GM06990 (cell line): Measurements from ENCODE around the gene HYOU1.

Source experiments
- DNase-seq: peaks from one replicate; pipeline ENCODE4 v3.0.0-alpha.2; 2011; ENCODE audit not compliant: insufficient read length; ENCODE audit errors: extremely low read depth
- H3K27me3 ChIP-seq: replicated peaks from 2 replicates; pipeline ENCODE4 v1.6.0; 2011; ENCODE audit warnings: low read length; ENCODE audit not compliant: control insufficient read depth, insufficient read depth
- H3K36me3 ChIP-seq: 2 replicates; pipeline ENCODE4 v1.5.1; 2011; ENCODE audit warnings: low read length; ENCODE audit not compliant: control insufficient read depth, insufficient read depth
- H3K4me3 ChIP-seq: replicated peaks from 2 replicates; pipeline ENCODE4 v1.5.1; 2011; ENCODE audit warnings: low read depth, mild to moderate bottlenecking, control low read depth, low read length
- TF ChIP-seq, protein P1 (sequence below): IDR thresholded peaks from 2 replicates; pipeline ENCODE4 v1.5.1; 2011; ENCODE audit warnings: low read length, control low read depth, mild to moderate bottlenecking, inconsistent platforms; ENCODE audit not compliant: insufficient read depth, poor library complexity, severe bottlenecking

HYOU1 gene

DNA sequence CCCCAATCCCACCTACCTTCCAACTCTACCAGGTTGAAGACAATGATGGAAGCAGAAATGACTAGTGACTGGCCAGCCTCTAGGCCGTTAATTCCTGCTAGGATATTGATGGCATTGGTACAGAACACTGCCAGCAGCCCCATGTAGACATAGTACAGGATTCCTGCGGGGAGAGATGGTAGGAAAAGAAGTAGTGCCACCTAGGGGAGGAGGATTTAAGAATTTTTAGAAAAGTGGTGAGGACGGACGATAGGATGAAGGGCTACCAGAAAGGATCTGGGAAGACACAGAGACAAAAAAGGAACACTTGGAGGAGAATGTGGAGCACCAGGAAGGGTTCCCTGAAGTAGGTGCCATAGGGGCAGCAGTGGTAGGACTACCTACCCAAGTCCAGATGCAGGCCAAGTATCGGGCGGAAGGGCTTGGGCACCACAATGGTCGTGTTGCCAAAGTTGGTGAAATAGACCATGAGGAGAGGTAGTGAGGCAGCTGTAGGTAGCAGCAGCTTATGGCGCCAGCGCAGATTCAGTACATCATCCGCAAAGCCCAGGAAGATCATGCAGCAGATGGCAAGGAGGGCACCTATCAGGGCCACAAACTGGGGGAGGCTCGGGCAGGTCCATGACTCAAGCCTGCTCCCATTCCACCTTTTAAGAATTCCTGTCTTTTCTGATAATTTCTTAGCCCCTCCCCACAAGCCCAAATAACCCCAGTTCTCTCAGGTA, 43.4 kb upstream of the HYOU1 start:
- DNase-seq: no peak
- peaks cover 10% of the 10 kb centered on the region for H3K36me3 ChIP-seq
- H3K27me3 ChIP-seq: no peaks in the 10 kb centered on the region
- peak overlapping the region; percentile 92 for H3K4me3 ChIP-seq
- TF ChIP-seq, protein P1, sequence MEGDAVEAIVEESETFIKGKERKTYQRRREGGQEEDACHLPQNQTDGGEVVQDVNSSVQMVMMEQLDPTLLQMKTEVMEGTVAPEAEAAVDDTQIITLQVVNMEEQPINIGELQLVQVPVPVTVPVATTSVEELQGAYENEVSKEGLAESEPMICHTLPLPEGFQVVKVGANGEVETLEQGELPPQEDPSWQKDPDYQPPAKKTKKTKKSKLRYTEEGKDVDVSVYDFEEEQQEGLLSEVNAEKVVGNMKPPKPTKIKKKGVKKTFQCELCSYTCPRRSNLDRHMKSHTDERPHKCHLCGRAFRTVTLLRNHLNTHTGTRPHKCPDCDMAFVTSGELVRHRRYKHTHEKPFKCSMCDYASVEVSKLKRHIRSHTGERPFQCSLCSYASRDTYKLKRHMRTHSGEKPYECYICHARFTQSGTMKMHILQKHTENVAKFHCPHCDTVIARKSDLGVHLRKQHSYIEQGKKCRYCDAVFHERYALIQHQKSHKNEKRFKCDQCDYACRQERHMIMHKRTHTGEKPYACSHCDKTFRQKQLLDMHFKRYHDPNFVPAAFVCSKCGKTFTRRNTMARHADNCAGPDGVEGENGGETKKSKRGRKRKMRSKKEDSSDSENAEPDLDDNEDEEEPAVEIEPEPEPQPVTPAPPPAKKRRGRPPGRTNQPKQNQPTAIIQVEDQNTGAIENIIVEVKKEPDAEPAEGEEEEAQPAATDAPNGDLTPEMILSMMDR: peak; percentile 45

- Histone ChIP-seq H3K4me3 (no peak overlapping the region), H3K36me3 (peaks cover 10% of the 10 kb centered on the region), H3K27me3 (no peaks in the 10 kb centered on the region)
- TF ChIP-seq, protein P1: no peak
- DNase-seq: no peak
These were observed 42.7 kb upstream of the HYOU1 start for GRCh38 chr11:119099711-119100110.

GRCh38 chr11:119095066-119095880, 38.3 kb upstream of the HYOU1 start:
- peaks cover 23% of the 10 kb centered on the region for H3K36me3 ChIP-seq
- H3K27me3 ChIP-seq: no peaks in the 10 kb centered on the region
- TF ChIP-seq, protein P1: no peak
- peak; percentile 99 for DNase-seq
- peak overlapping the region; percentile 91 for H3K4me3 ChIP-seq

DNA sequence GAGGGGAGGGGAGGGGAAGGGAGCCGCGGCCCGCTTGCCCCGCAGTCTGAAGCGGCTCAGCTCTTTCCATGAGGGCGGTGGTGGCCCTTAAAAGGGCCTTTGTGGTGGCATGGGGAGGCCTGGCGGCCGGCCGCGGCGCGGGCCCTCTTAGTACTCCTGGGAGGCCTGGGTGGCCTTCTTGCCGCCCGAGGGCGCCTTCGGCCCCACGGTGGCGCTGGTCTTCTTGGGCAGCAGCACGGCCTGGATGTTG, 37.7 kb upstream of the HYOU1 start:
- DNase-seq: peak; percentile 84
- H3K36me3 ChIP-seq: peaks cover 23% of the 10 kb centered on the region
- H3K4me3 ChIP-seq: peak overlapping the region; percentile 91
- TF ChIP-seq, protein P1: peak; percentile 76
- no peaks in the 10 kb centered on the region for H3K27me3 ChIP-seq

DNA sequence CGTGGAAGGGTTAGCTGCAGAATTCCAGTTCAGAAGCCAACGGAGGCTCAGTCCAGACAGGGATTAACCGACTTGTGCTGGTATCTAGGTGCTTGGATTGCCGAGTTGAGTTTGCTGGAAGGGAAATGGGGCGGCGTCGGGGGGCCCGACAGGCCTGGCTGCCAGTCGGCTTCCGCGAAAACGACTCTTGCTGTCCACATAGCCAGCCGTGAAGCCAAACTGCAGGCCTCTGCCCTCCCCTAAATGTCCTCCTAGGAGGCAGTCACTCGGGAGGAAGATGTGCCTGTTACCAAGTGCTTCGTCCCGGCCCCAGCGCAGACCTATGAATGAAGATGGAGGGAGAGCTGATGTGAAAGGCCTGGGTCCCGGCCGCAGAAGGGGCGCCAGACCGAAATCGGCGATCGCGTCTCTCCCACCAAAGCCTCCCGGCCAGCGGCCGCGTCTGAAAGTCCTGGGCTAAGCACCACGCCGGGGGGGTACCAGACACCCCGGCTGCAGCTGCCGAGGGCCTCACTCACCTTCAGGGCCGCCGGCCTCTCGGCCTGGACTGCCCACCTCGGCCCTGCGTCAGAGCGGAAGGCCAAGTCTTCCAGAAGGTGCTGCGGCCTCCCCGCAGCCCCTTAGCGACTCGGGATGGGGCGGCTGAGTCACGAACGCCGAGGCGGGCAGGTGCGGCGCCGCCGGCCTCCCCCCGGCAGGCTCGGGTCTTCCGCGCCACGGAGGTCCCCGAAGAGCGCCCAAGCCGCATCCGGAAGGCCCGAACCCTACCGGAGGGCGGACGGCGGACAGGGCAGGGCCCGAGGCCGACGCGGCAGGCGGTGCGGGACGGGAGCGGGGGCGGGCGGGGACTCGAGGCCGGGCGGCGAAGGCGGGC, 37.2 kb upstream of the HYOU1 start:
- TF ChIP-seq, protein P1: no peak
- H3K4me3 ChIP-seq: peak overlapping the region; percentile 91
- peaks cover 27% of the 10 kb centered on the region for H3K36me3 ChIP-seq
- no peaks in the 10 kb centered on the region for H3K27me3 ChIP-seq
- peak; percentile 68 for DNase-seq
